ENCODE measurements around the gene RAPGEF4. TPM values are rescaled to one million over a fixed set of nuclear protein-coding genes. Genes with fewer than 3 reads are reported as not detected.

RAPGEF4 gene
- total and polyA plus RNA-seq, 2 of the 8 experiments (the other 6 are each of a cell fraction or from before 2014, with no cell fraction given): 1.2 to 2.6 TPM

GRCh38 chr2:172927641-172928357 lies 192.2 kb downstream of the RAPGEF4 start:
- WGBS, 2 experiments (ENCODE audit: extremely low coverage in 1 of 2, insufficient coverage in 1 of 2, insufficient read length in 1 of 2, insufficient replicate concordance in 2 of 2, low coverage in 1 of 2, low lambda C conversion rate in 2 of 2, missing lambda C conversion rate in 1 of 2): 89% methylated on average over 8 of the region's 8 CpGs; no CpG with 5 or more reads in 1 of the 2 experiments
- Histone ChIP-seq H2BK20ac (ENCODE audit: low read length) (no peak overlapping the region; the same call in 1 of the 2 replicates), H3K56ac (replicated peaks; ENCODE audit: insufficient read length, low read depth, low read length) (no peak overlapping the region), H4K20me1 (replicated peaks in 1 of 2; ENCODE audit: control insufficient read depth in 1 of 2, insufficient read depth in 2 of 2, low read length in 2 of 2) (no peaks in the 10 kb centered on the region), H4K5ac (ENCODE audit: insufficient read length, low read depth, low read length) (no peak overlapping the region), H3K27me3 (replicated peaks in 1 of 4; ENCODE audit: control insufficient read depth in 3 of 4, extremely low read depth in 1 of 4, insufficient read depth in 3 of 4, low read length in 3 of 4) (no peaks in the 10 kb centered on the region), H3K23me2 (ENCODE audit: low read depth, low read length) (no peaks in the 10 kb centered on the region), H3K36me3 (ENCODE audit: control insufficient read depth in 2 of 4, insufficient read depth in 4 of 4, low read length in 3 of 4) (no peaks in the 10 kb centered on the region), H3K14ac (ENCODE audit: insufficient read length) (no peak overlapping the region), H2BK120ac (replicated peaks; ENCODE audit: low read depth, low read length) (no peak overlapping the region), H3K27ac (ENCODE audit: low read depth, low read length) (no peak overlapping the region), H3K23ac (ENCODE audit: insufficient read length) (no peak overlapping the region), H3K9ac (replicated peaks in 1 of 4; ENCODE audit: extremely low read depth in 1 of 4, low read depth in 3 of 4, low read length in 3 of 4) (no peak overlapping the region), H2AK5ac (ENCODE audit: low read depth, low read length) (no peak overlapping the region), H3K4ac (replicated peaks; ENCODE audit: insufficient read length, low read depth, low read length) (no peak overlapping the region), H3K79me1 (ENCODE audit: low read depth, low read length) (no peaks in the 10 kb centered on the region), H3K9me3 (ENCODE audit: insufficient read depth in 2 of 2, low read depth in 1 of 2, low read length in 1 of 2) (no peaks in the 10 kb centered on the region), H4K91ac (replicated peaks; ENCODE audit: insufficient read length, low read length) (no peak overlapping the region), H3K18ac (ENCODE audit: extremely low read depth, low read length) (0 out of 2 replicates have a peak overlapping the region, but pooled peaks have one; percentile 21), H2BK12ac (ENCODE audit: low read depth, low read length) (no peak overlapping the region), H2BK5ac (ENCODE audit: low read depth, low read length) (no peak overlapping the region), H3K4me1 (replicated peaks in 1 of 4; ENCODE audit: control insufficient read depth in 3 of 4, insufficient read depth in 4 of 4, low read length in 3 of 4) (peaks cover 2 to 7% (median 6%) of the 10 kb centered on the region in 4 experiments; a peak in 5 of 7 replicates), H3K4me2 (ENCODE audit: insufficient read depth in 1 of 2, low read depth in 2 of 2, low read length in 2 of 2) (no peak overlapping the region), H4K8ac (ENCODE audit: extremely low read depth, insufficient read depth, low read length) (no peak overlapping the region), H2BK15ac (ENCODE audit: low read length) (no peak overlapping the region), H3K4me3 (ENCODE audit: extremely low read depth in 1 of 4, insufficient read depth in 2 of 4, low read depth in 3 of 4, low read length in 4 of 4) (no peak overlapping the region), H3K79me2 (ENCODE audit: control insufficient read depth in 1 of 2, insufficient read depth in 2 of 2, low read length in 2 of 2) (no peaks in the 10 kb centered on the region), H2AFZ (ENCODE audit: low read length) (no peak overlapping the region)
- FAIRE-seq (no peak), DNase-seq (ENCODE audit: low read depth in 1 of 2, low spot score in 2 of 2) (no peak)
- POLR2A ChIA-PET (ENCODE audit: partially characterized antibody): no interaction called here
- CTCF ChIA-PET (ENCODE audit: partially characterized antibody): interaction anchor here (0.6 to 1.2 kb wide), 4 partner anchors 11 to 1468 kb away, joined by 3 to 4 read pairs (median 3); no protein-coding TSS in a partner anchor
- TF ChIP-seq KDM5A (IDR thresholded peaks at IDR 0.05; ENCODE audit: low read length) (no peak), SIN3A (conservative IDR thresholded peaks at IDR 0.05 in 1 of 2, IDR thresholded peaks at IDR 0.05 in 1 of 2; ENCODE audit: low read depth in 1 of 2, low read length in 2 of 2) (no peak)

Data from H1 (cell line).